ENCODE results near the gene C14orf93. TPM values are rescaled to one million over a fixed set of nuclear protein-coding genes. Genes with fewer than 3 reads are reported as not detected.
"Not testable (repeated sequence)": the region's sequence is repeated elsewhere in the genome, so short reads cannot be mapped to it uniquely, and the experiment has no call there.

The C14orf93 gene
- total RNA-seq, 1 donor from 2014 or later: 15.4 TPM

- TF ChIP-seq, protein P1, sequence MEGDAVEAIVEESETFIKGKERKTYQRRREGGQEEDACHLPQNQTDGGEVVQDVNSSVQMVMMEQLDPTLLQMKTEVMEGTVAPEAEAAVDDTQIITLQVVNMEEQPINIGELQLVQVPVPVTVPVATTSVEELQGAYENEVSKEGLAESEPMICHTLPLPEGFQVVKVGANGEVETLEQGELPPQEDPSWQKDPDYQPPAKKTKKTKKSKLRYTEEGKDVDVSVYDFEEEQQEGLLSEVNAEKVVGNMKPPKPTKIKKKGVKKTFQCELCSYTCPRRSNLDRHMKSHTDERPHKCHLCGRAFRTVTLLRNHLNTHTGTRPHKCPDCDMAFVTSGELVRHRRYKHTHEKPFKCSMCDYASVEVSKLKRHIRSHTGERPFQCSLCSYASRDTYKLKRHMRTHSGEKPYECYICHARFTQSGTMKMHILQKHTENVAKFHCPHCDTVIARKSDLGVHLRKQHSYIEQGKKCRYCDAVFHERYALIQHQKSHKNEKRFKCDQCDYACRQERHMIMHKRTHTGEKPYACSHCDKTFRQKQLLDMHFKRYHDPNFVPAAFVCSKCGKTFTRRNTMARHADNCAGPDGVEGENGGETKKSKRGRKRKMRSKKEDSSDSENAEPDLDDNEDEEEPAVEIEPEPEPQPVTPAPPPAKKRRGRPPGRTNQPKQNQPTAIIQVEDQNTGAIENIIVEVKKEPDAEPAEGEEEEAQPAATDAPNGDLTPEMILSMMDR (IDR thresholded peaks at IDR 0.05; ENCODE audit: unreplicated experiment): no peak
- H3K4me1 Mint-ChIP-seq (ENCODE audit: low read depth): peaks cover 17% of the 10 kb centered on the region
- H3K4me3 Mint-ChIP-seq (ENCODE audit: low read depth): no peak overlapping the region
- H3K9me3 Mint-ChIP-seq (ENCODE audit: low read depth): no peaks in the 10 kb centered on the region
- no peak for DNase-seq (ENCODE audit: low spot score, unreplicated experiment)
- peaks cover 12% of the 10 kb centered on the region for H3K36me3 Mint-ChIP-seq (ENCODE audit: insufficient read depth)
- H3K27ac Mint-ChIP-seq: no peak overlapping the region
- H3K27me3 Mint-ChIP-seq: no peaks in the 10 kb centered on the region
Observed at GRCh38 chr14:22952418-22952817, 57.5 kb downstream of the C14orf93 start.

DNA sequence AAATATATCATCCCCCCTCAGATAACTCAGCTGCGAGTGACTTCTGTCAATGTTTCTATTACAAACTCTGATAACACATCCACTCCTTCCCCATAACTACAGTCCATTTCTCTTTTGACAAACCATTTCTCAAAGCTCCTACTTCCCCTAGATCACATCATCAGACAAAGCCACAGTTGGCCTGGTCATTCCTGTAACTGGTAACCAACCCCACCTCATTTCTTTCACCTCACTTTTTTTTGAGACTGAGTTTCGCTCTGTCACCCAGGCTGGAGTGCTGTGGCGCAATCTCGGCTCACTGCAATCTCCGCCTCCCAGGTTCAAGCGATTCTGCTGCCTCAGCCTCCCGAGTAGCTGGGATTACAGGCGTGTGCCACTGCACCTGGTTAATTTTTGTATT lies 58.1 kb downstream of the C14orf93 start:
- DNase-seq (ENCODE audit: low spot score, unreplicated experiment); H3K4me3 Mint-ChIP-seq (ENCODE audit: low read depth): not testable (repeated sequence)
- H3K36me3 Mint-ChIP-seq (ENCODE audit: insufficient read depth): peaks cover 16% of the 10 kb centered on the region

DNA sequence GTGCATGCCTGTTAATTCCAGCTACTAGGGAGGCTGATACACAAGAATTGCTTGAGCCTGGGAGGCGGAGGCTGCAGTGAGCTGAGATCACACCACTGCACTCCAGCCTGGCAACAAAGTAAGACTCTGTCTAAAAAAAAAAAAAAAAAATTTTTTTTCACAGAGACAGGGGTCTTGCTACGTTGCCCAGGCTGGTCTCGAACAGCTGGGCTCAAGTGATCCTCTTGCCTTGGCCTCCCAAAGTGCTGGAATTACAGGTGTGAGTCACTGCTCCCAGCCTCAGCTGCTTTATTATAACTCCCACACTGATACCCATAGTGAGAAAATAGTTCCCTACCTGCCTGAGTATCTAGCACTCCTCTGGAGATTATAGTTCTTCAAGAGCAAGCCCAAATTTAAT lies 64.3 kb downstream of the C14orf93 start:
- no peak for DNase-seq (ENCODE audit: low spot score, unreplicated experiment)
- no peaks in the 10 kb centered on the region for H3K4me1 Mint-ChIP-seq (ENCODE audit: low read depth)
- TF ChIP-seq, protein P1 (IDR thresholded peaks at IDR 0.05; ENCODE audit: unreplicated experiment): no peak
- no peak overlapping the region for H3K27ac Mint-ChIP-seq
- peaks cover 23% of the 10 kb centered on the region for H3K36me3 Mint-ChIP-seq (ENCODE audit: insufficient read depth)
- H3K9me3 Mint-ChIP-seq (ENCODE audit: low read depth): no peaks in the 10 kb centered on the region
- no peak overlapping the region for H3K4me3 Mint-ChIP-seq (ENCODE audit: low read depth)
- no peaks in the 10 kb centered on the region for H3K27me3 Mint-ChIP-seq

More for the DNA sequence above, 58.1 kb downstream of the C14orf93 start:
- not testable (repeated sequence) for H3K9me3 Mint-ChIP-seq (ENCODE audit: low read depth); H3K27ac Mint-ChIP-seq; H3K27me3 Mint-ChIP-seq
- peaks cover 17% of the 10 kb centered on the region for H3K4me1 Mint-ChIP-seq (ENCODE audit: low read depth)

- Mint-ChIP-seq H3K9me3 (ENCODE audit: low read depth) (no peaks in the 10 kb centered on the region), H3K27ac (no peak overlapping the region), H3K27me3 (no peaks in the 10 kb centered on the region), H3K36me3 (ENCODE audit: insufficient read depth) (peaks cover 10% of the 10 kb centered on the region), H3K4me3 (ENCODE audit: low read depth) (no peak overlapping the region), H3K4me1 (ENCODE audit: low read depth) (no peaks in the 10 kb centered on the region)
- TF ChIP-seq, protein P1 (IDR thresholded peaks at IDR 0.05; ENCODE audit: unreplicated experiment): no peak
- DNase-seq (ENCODE audit: low spot score, unreplicated experiment): no peak
Observed at GRCh38 chr14:22939684-22940083, 70.3 kb downstream of the C14orf93 start.

Other genes with a start within 250 kb of the C14orf93 start
- gene OXA1L, start 243.5 kb downstream of the C14orf93 start, total RNA-seq: 114 and 122 TPM in 2 replicates
- gene SLC7A7, start 194.7 kb downstream of the C14orf93 start, total RNA-seq: 6.7 and 7.7 TPM in 2 replicates
- gene MRPL52, start 180.3 kb downstream of the C14orf93 start, total RNA-seq: 113 and 121 TPM in 2 replicates
- gene MMP14, start 173.6 kb downstream of the C14orf93 start, total RNA-seq: 198 and 209 TPM in 2 replicates
- gene LRP10, start 138.4 kb downstream of the C14orf93 start, total RNA-seq: 39.8 and 43.1 TPM in 2 replicates
- 10.0 and 11.3 TPM in 2 replicates for gene REM2, start 126.9 kb downstream of the C14orf93 start, total RNA-seq
- 110 and 118 TPM in 2 replicates for gene RBM23, start 91.0 kb downstream of the C14orf93 start, total RNA-seq
- gene PRMT5, start 80.8 kb downstream of the C14orf93 start, total RNA-seq: 104 and 111 TPM in 2 replicates
- 36.6 and 39.1 TPM in 2 replicates for gene HAUS4, start 53.1 kb downstream of the C14orf93 start, total RNA-seq
- 97.1 and 104 TPM in 2 replicates for gene AJUBA, start 27.6 kb downstream of the C14orf93 start, total RNA-seq
- gene PSMB5, start 24.8 kb upstream of the C14orf93 start, total RNA-seq: 156 and 165 TPM in 2 replicates
- gene PSMB11, start 32.1 kb upstream of the C14orf93 start, total RNA-seq: not detected in 2 replicates
- gene CDH24, start 47.4 kb upstream of the C14orf93 start, total RNA-seq: 23.7 and 25.1 TPM in 2 replicates
- gene ACIN1, start 85.0 kb upstream of the C14orf93 start, total RNA-seq: 439 and 458 TPM in 2 replicates
- 42.2 and 45.8 TPM in 2 replicates for gene C14orf119, start 85.4 kb upstream of the C14orf93 start, total RNA-seq
- gene CIROP, start 94.8 kb upstream of the C14orf93 start, total RNA-seq: not detected in 2 replicates
- gene CEBPE, start 109.1 kb upstream of the C14orf93 start, total RNA-seq: not detected in 2 replicates
- gene SLC7A8, start 173.5 kb upstream of the C14orf93 start, total RNA-seq: 28.3 and 30.9 TPM in 2 replicates
- gene RNF212B, start 227.8 kb upstream of the C14orf93 start, total RNA-seq: not detected in 2 replicates